SU-DHL-6 (cell line): Measurements from ENCODE around the gene LYPD6.

Experiments used
- H2AFZ ChIP-seq: fragments of 200-600 bp; sonication (generic); 2 replicates; pipeline ENCODE4 v1.6.1; 2014; ENCODE audit warnings: low read depth, mild to moderate bottlenecking, moderate library complexity, mixed read lengths, antibody characterized with exemption, low read length; ENCODE audit not compliant: severe bottlenecking
- H3F3A ChIP-seq: fragments of 200-600 bp; shearing (Covaris generic); 2 replicates; pipeline ENCODE4 v1.6.0; 2016; ENCODE audit warnings: antibody characterized with exemption, mild to moderate bottlenecking; ENCODE audit not compliant: insufficient read depth
- H3K27ac ChIP-seq: fragments of 200-600 bp; sonication (generic); 2 replicates; pipeline ENCODE4 v1.5.1; 2016; ENCODE audit warnings: low read depth, mild to moderate bottlenecking, low read length, moderate library complexity, mixed read lengths
- H3K27me3 ChIP-seq: fragments of 200-600 bp; sonication (generic), shearing (Covaris generic); 2 replicates; pipeline ENCODE4 v1.6.0; 2014; ENCODE audit warnings: mild to moderate bottlenecking, low read length
- H3K36me3 ChIP-seq: fragments of 200-600 bp; sonication (generic); 2 replicates; pipeline ENCODE4 v1.6.1; 2014; ENCODE audit warnings: mild to moderate bottlenecking, low read length, mixed read lengths
- H3K4me2 ChIP-seq: fragments of 300-600, 200-600 bp; shearing (Covaris generic), sonication (generic); 2 replicates; pipeline ENCODE4 v1.6.0; 2014; ENCODE audit warnings: low read length, low read depth, mild to moderate bottlenecking; ENCODE audit not compliant: poor library complexity, severe bottlenecking
- H3K4me3 ChIP-seq: fragments of 200-600 bp; sonication (generic); 2 replicates; pipeline ENCODE4 v1.5.1; 2014; ENCODE audit warnings: antibody characterized with exemption, low read length, mild to moderate bottlenecking, mixed read lengths; ENCODE audit not compliant: insufficient read depth, poor library complexity, severe bottlenecking
- H3K79me2 ChIP-seq: fragments of 200-600 bp; sonication (generic); 2 replicates; pipeline ENCODE4 v1.6.1; 2014; ENCODE audit warnings: mild to moderate bottlenecking, low read length, moderate library complexity; ENCODE audit not compliant: insufficient read depth
- H3K9ac ChIP-seq: fragments of 200-600 bp; sonication (generic); 2 replicates; pipeline ENCODE4 v1.7.0; 2014; ENCODE audit warnings: mild to moderate bottlenecking, low read length
- H3K9me2 ChIP-seq: fragments of 200-600 bp; sonication (generic); replicated peaks from 2 replicates; pipeline ENCODE4 v1.6.1; 2014; ENCODE audit warnings: low read length; ENCODE audit not compliant: insufficient read depth
- H3K9me3 ChIP-seq: fragments of 200-600 bp; sonication (generic); 2 replicates; pipeline ENCODE4 v1.6.1; 2014; ENCODE audit warnings: low read length, mixed read lengths; ENCODE audit not compliant: insufficient read depth
- H4K20me1 ChIP-seq: fragments of 200-600 bp; sonication (generic); 2 replicates; pipeline ENCODE4 v1.6.1; 2014; ENCODE audit warnings: low read depth, mild to moderate bottlenecking, antibody characterized with exemption, low read length, moderate library complexity, mixed read lengths
- EZH2phosphoT487 ChIP-seq: fragments of 200-600 bp; sonication (generic), shearing (Covaris generic); conservative IDR thresholded peaks from 2 replicates; pipeline ENCODE4 v1.6.1; 2018; ENCODE audit warnings: mild to moderate bottlenecking, antibody characterized with exemption, low read length, moderate library complexity, mixed read lengths
- TF ChIP-seq, protein P1 (sequence below): fragments of 200-600 bp; sonication (generic); IDR thresholded peaks from one replicate; pipeline ENCODE4 v1.5.1; 2017; ENCODE audit warnings: antibody characterized with exemption, mild to moderate bottlenecking, low read length, moderate library complexity; ENCODE audit not compliant: insufficient read depth, poor library complexity, severe bottlenecking

Gene LYPD6

GRCh38 chr2:149463328-149464002, 133.1 kb downstream of the LYPD6 start:
- H4K20me1 ChIP-seq, result no peaks in the 10 kb centered on the region
- H3K36me3 ChIP-seq, result no peaks in the 10 kb centered on the region
- no peak overlapping the region for H3K9ac ChIP-seq
- no peaks in the 10 kb centered on the region for H3K9me2 ChIP-seq
- no peak overlapping the region for H3K4me3 ChIP-seq
- H3K27me3 ChIP-seq, result no peaks in the 10 kb centered on the region
- H2AFZ ChIP-seq, result no peak overlapping the region
- no peaks in the 10 kb centered on the region for H3K79me2 ChIP-seq
- H3K27ac ChIP-seq, result no peak overlapping the region
- H3K4me2 ChIP-seq, result no peak overlapping the region
- H3F3A ChIP-seq, result no peaks in the 10 kb centered on the region
- peaks cover 4% of the 10 kb centered on the region; the same call in 1 of the 2 replicates for H3K9me3 ChIP-seq
- TF ChIP-seq EZH2phosphoT487, result no peak
- TF ChIP-seq, protein P1, sequence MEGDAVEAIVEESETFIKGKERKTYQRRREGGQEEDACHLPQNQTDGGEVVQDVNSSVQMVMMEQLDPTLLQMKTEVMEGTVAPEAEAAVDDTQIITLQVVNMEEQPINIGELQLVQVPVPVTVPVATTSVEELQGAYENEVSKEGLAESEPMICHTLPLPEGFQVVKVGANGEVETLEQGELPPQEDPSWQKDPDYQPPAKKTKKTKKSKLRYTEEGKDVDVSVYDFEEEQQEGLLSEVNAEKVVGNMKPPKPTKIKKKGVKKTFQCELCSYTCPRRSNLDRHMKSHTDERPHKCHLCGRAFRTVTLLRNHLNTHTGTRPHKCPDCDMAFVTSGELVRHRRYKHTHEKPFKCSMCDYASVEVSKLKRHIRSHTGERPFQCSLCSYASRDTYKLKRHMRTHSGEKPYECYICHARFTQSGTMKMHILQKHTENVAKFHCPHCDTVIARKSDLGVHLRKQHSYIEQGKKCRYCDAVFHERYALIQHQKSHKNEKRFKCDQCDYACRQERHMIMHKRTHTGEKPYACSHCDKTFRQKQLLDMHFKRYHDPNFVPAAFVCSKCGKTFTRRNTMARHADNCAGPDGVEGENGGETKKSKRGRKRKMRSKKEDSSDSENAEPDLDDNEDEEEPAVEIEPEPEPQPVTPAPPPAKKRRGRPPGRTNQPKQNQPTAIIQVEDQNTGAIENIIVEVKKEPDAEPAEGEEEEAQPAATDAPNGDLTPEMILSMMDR, result no peak

DNA sequence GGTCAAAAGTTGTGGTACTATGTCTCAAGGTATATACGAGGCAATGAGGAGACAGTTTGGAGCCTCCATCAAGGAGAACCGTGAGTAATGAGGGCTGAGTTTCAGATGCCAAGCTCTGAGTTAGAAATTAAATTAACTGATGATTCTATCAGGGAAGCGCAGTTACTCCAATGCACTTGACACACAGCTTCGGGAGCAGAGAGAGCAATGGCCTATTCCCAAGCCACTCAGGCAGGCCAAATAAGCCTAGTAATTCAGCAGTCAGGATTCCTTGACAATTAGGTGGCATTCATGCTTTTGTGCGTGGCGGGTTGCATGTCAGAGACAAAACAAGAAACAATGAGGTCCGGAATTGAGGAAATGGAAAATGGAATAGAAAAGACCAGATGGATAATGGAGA, 134.0 kb downstream of the LYPD6 start:
- no peak overlapping the region for H3K9ac ChIP-seq
- no peak overlapping the region for H3K27ac ChIP-seq
- H3F3A ChIP-seq, result no peaks in the 10 kb centered on the region
- H3K9me2 ChIP-seq, result no peaks in the 10 kb centered on the region
- H4K20me1 ChIP-seq, result no peaks in the 10 kb centered on the region
- TF ChIP-seq, protein P1, result no peak
- no peak for TF ChIP-seq EZH2phosphoT487
- no peaks in the 10 kb centered on the region for H3K79me2 ChIP-seq
- H3K36me3 ChIP-seq, result no peaks in the 10 kb centered on the region
- no peak overlapping the region for H3K4me2 ChIP-seq
- H3K27me3 ChIP-seq, result no peaks in the 10 kb centered on the region
- no peak overlapping the region for H2AFZ ChIP-seq
- H3K4me3 ChIP-seq, result no peak overlapping the region
- H3K9me3 ChIP-seq, result peaks cover 4% of the 10 kb centered on the region; the same call in 1 of the 2 replicates

GRCh38 chr2:149465873-149466272, 135.5 kb downstream of the LYPD6 start:
- H3K9me2 ChIP-seq, result no peaks in the 10 kb centered on the region
- peaks cover 4% of the 10 kb centered on the region; the same call in 1 of the 2 replicates for H3K9me3 ChIP-seq
- no peaks in the 10 kb centered on the region for H3K79me2 ChIP-seq
- H3K27ac ChIP-seq, result no peak overlapping the region
- H2AFZ ChIP-seq, result no peak overlapping the region
- H3K4me3 ChIP-seq, result no peak overlapping the region
- H3K9ac ChIP-seq, result no peak overlapping the region
- H3K4me2 ChIP-seq, result no peak overlapping the region
- TF ChIP-seq EZH2phosphoT487, result no peak
- TF ChIP-seq, protein P1, result no peak
- no peaks in the 10 kb centered on the region for H4K20me1 ChIP-seq
- H3K27me3 ChIP-seq, result no peaks in the 10 kb centered on the region
- H3F3A ChIP-seq, result no peaks in the 10 kb centered on the region
- H3K36me3 ChIP-seq, result no peaks in the 10 kb centered on the region
